HL-60 (cell line): ENCODE data around the gene SCGN.

Experiments used
- CTCF ChIP-seq: IDR thresholded peaks from one replicate; pipeline ENCODE4 v1.5.1; 2011; ENCODE audit warnings: low read length, control low read depth, inconsistent platforms; ENCODE audit not compliant: insufficient read depth
- GABPA ChIP-seq: IDR thresholded peaks from 2 replicates; pipeline ENCODE4 v1.6.1; 2012; ENCODE audit warnings: low read depth
- POLR2AphosphoS5 ChIP-seq: IDR thresholded peaks from 2 replicates; pipeline ENCODE4 v1.6.1; 2012; ENCODE audit warnings: low read depth
- REST ChIP-seq: IDR thresholded peaks from 2 replicates; pipeline ENCODE4 v1.6.1; 2012; ENCODE audit warnings: low read depth; ENCODE audit not compliant: insufficient replicate concordance

- TF ChIP-seq CTCF (no peak), POLR2AphosphoS5 (no peak), GABPA (no peak), REST (no peak)
Measured at GRCh38 chr6:25713824-25714223, 61.8 kb downstream of the SCGN start.
